H1 (cell line): ENCODE data around the gene GPC6. TPM values are rescaled to one million over a fixed set of nuclear protein-coding genes. Genes with fewer than 3 reads are reported as not detected.

Source experiments
- CTCF ChIA-PET: fragments of 300-600 bp; sonication (Branson Sonifier 250); formaldehyde crosslinking; loops from one replicate; lab custom pipeline; 2021; ENCODE audit not compliant: partially characterized antibody; lab: Charles Lee
- POLR2A ChIA-PET: fragments of 300-600 bp; sonication (Branson Sonifier 250); formaldehyde crosslinking; loops from one replicate; lab custom pipeline; 2021; ENCODE audit warnings: inconsistent platforms; ENCODE audit not compliant: partially characterized antibody; lab: Charles Lee
- DNase-seq, 2 experiments: peaks; one replicate each; pipeline versions ENCODE4 v3.0.0 to v3.0.0-alpha.2; 2010 to 2022; ENCODE audit warnings: low spot score in 2 of 2, low read depth in 1 of 2, mixed read lengths in 1 of 2
- FAIRE-seq: peaks from 2 replicates; lab custom pipeline; 2011; peaks lifted over from hg19 to GRCh38; lab: Jason Lieb, UNC
- H2AFZ ChIP-seq: 2 replicates; pipeline ENCODE4 v1.8.1; 2012; ENCODE audit warnings: low read length, inconsistent platforms
- H2AK5ac ChIP-seq: 2 replicates; pipeline ENCODE4 v1.6.1; 2013; ENCODE audit warnings: low read depth, low read length
- H2BK120ac ChIP-seq: replicated peaks from 2 replicates; pipeline ENCODE3; 2013; ENCODE audit warnings: low read depth, low read length, inconsistent platforms
- H2BK12ac ChIP-seq: 2 replicates; pipeline ENCODE4 v1.6.1; 2013; ENCODE audit warnings: low read depth, low read length
- H2BK15ac ChIP-seq: 2 replicates; pipeline ENCODE4 v1.6.1; 2013; ENCODE audit warnings: low read length
- H2BK20ac ChIP-seq: 2 replicates; pipeline ENCODE4 v1.6.1; 2013; ENCODE audit warnings: low read length
- H2BK5ac ChIP-seq: 2 replicates; pipeline ENCODE4 v1.6.1; 2013; ENCODE audit warnings: low read depth, low read length
- H3K14ac ChIP-seq: 2 replicates; pipeline ENCODE4 v1.6.1; 2013; ENCODE audit warnings: inconsistent platforms; ENCODE audit not compliant: insufficient read length
- H3K18ac ChIP-seq: 2 replicates; pipeline ENCODE4 v1.6.1; 2013; ENCODE audit warnings: low read length; ENCODE audit errors: extremely low read depth
- H3K23ac ChIP-seq: 2 replicates; pipeline ENCODE4 v1.6.1; 2013; ENCODE audit warnings: inconsistent platforms; ENCODE audit not compliant: insufficient read length
- H3K23me2 ChIP-seq: 2 replicates; pipeline ENCODE4 v1.6.1; 2013; ENCODE audit warnings: low read depth, low read length
- H3K27ac ChIP-seq: 2 replicates; pipeline ENCODE4 v1.6.1; 2011; ENCODE audit warnings: low read depth, low read length, inconsistent platforms
- H3K27me3 ChIP-seq, 4 experiments: replicated peaks in 1 of 4; 1 replicate in 1 of 4; 2 replicates in 3 of 4; pipeline versions ENCODE4 v1.6.1 to v1.8.1; 2011 to 2013; ENCODE audit warnings: low read length in 3 of 4, mild to moderate bottlenecking in 3 of 4, inconsistent platforms in 2 of 4, mixed read lengths in 2 of 4, moderate library complexity in 1 of 4; ENCODE audit not compliant: control insufficient read depth in 3 of 4, insufficient read depth in 3 of 4; ENCODE audit errors: extremely low read depth in 1 of 4
- H3K36me3 ChIP-seq, 4 experiments: 2 replicates each; pipeline versions ENCODE4 v1.6.1 to v1.8.1; 2011 to 2013; ENCODE audit warnings: mild to moderate bottlenecking in 4 of 4, low read length in 3 of 4, moderate library complexity in 2 of 4, control low read depth in 1 of 4, inconsistent platforms in 1 of 4; ENCODE audit not compliant: insufficient read depth in 4 of 4, control insufficient read depth in 2 of 4
- H3K4ac ChIP-seq: replicated peaks from 2 replicates; pipeline ENCODE3; 2013; ENCODE audit warnings: low read length, low read depth, mixed read lengths, inconsistent platforms; ENCODE audit not compliant: insufficient read length
- H3K4me1 ChIP-seq, 4 experiments: replicated peaks in 1 of 4; 1 replicate in 1 of 4; 2 replicates in 3 of 4; pipeline versions ENCODE4 v1.6.1 to v1.8.1; 2011 to 2013; ENCODE audit warnings: low read length in 3 of 4, inconsistent platforms in 2 of 4, mixed read lengths in 1 of 4; ENCODE audit not compliant: insufficient read depth in 4 of 4, control insufficient read depth in 3 of 4
- H3K4me2 ChIP-seq, 2 experiments: 2 replicates each; pipeline versions ENCODE4 v1.6.1 to v1.8.1; 2011 to 2013; ENCODE audit warnings: low read depth in 2 of 2, low read length in 2 of 2, control low read depth in 1 of 2, inconsistent platforms in 1 of 2, mild to moderate bottlenecking in 1 of 2; ENCODE audit not compliant: insufficient read depth in 1 of 2
- H3K4me3 ChIP-seq, 4 experiments: fragments of 200-600, 300-600 bp in 1 of 4; sonication (generic), shearing (Covaris generic), sonication (Bioruptor Twin) in 1 of 4; 2 replicates each; pipeline versions ENCODE4 v1.5.1 to v1.8.1; 2011 to 2016; ENCODE audit warnings: low read length in 4 of 4, low read depth in 3 of 4, control low read depth in 2 of 4, inconsistent platforms in 2 of 4, mild to moderate bottlenecking in 2 of 4, mixed read lengths in 1 of 4, moderate library complexity in 1 of 4; ENCODE audit not compliant: insufficient read depth in 2 of 4; ENCODE audit errors: extremely low read depth in 1 of 4
- H3K56ac ChIP-seq: replicated peaks from 2 replicates; pipeline ENCODE3; 2013; ENCODE audit warnings: low read depth, mild to moderate bottlenecking, mixed read lengths, low read length, inconsistent platforms; ENCODE audit not compliant: insufficient read length
- H3K79me1 ChIP-seq: 2 replicates; pipeline ENCODE4 v1.6.1; 2013; ENCODE audit warnings: low read depth, low read length, control low read depth
- H3K79me2 ChIP-seq, 2 experiments: 2 replicates each; pipeline versions ENCODE4 v1.6.1 to v1.8.1; 2012 to 2013; ENCODE audit warnings: low read length in 2 of 2, mild to moderate bottlenecking in 2 of 2, inconsistent platforms in 1 of 2; ENCODE audit not compliant: insufficient read depth in 2 of 2, control insufficient read depth in 1 of 2
- H3K9ac ChIP-seq, 4 experiments: replicated peaks in 1 of 4; 1 replicate in 1 of 4; 2 replicates in 3 of 4; pipeline versions ENCODE4 v1.6.1 to v1.8.1; 2011 to 2013; ENCODE audit warnings: low read depth in 3 of 4, low read length in 3 of 4, control low read depth in 2 of 4, mild to moderate bottlenecking in 2 of 4, moderate library complexity in 2 of 4, inconsistent platforms in 1 of 4; ENCODE audit errors: extremely low read depth in 1 of 4
- H3K9me3 ChIP-seq, 2 experiments: 2 replicates each; pipeline versions ENCODE4 v1.6.1 to v1.8.1; 2012 to 2013; ENCODE audit warnings: mild to moderate bottlenecking in 2 of 2, moderate library complexity in 2 of 2, control low read depth in 1 of 2, inconsistent platforms in 1 of 2, low read depth in 1 of 2, low read length in 1 of 2, mixed read lengths in 1 of 2; ENCODE audit not compliant: insufficient read depth in 2 of 2
- H4K20me1 ChIP-seq, 2 experiments: replicated peaks in 1 of 2; 2 replicates each; pipeline versions ENCODE3 to v1.8.1; 2011 to 2013; ENCODE audit warnings: inconsistent platforms in 2 of 2, low read length in 2 of 2, mild to moderate bottlenecking in 1 of 2; ENCODE audit not compliant: insufficient read depth in 2 of 2, control insufficient read depth in 1 of 2
- H4K5ac ChIP-seq: 2 replicates; pipeline ENCODE4 v1.6.1; 2013; ENCODE audit warnings: low read length, low read depth, mixed read lengths, inconsistent platforms; ENCODE audit not compliant: insufficient read length
- H4K8ac ChIP-seq: 2 replicates; pipeline ENCODE4 v1.8.0; 2013; ENCODE audit warnings: mild to moderate bottlenecking, moderate library complexity, low read length, inconsistent platforms; ENCODE audit not compliant: insufficient read depth; ENCODE audit errors: extremely low read depth
- H4K91ac ChIP-seq: replicated peaks from 2 replicates; pipeline ENCODE3; 2013; ENCODE audit warnings: low read length, mixed read lengths, inconsistent platforms; ENCODE audit not compliant: insufficient read length
- BACH1 ChIP-seq: IDR thresholded peaks from 2 replicates; pipeline ENCODE4 v1.6.1; 2012; ENCODE audit warnings: low read length, improper control_type of control experiment
- BCL11A ChIP-seq, 2 experiments: IDR thresholded peaks; one replicate each; pipeline ENCODE4 v1.6.1; 2011; ENCODE audit warnings: low read depth in 2 of 2, low read length in 2 of 2, mild to moderate bottlenecking in 2 of 2
- CEBPB ChIP-seq: IDR thresholded peaks from 2 replicates; pipeline ENCODE4 v1.6.1; 2012; ENCODE audit warnings: low read depth, low read length
- MAFK ChIP-seq: IDR thresholded peaks from 2 replicates; pipeline ENCODE4 v1.6.1; 2012; ENCODE audit warnings: low read depth, mild to moderate bottlenecking, improper control_type of control experiment, low read length
- SIX5 ChIP-seq: IDR thresholded peaks from 2 replicates; pipeline ENCODE4 v1.6.1; 2011; ENCODE audit warnings: mild to moderate bottlenecking, low read depth, low read length
- ZNF274 ChIP-seq: IDR thresholded peaks from 2 replicates; pipeline ENCODE4 v1.7.0; 2012; ENCODE audit warnings: low read length, borderline replicate concordance; ENCODE audit errors: extremely low read depth
- WGBS, 2 experiments: shearing (Covaris generic) in 1 of 2; methylation state at CpG; one replicate each; pipeline versions ENCODE4 v1.1.6 to v1.1.7; 2013 to 2015; ENCODE audit warnings: low lambda C conversion rate in 2 of 2, mixed read lengths in 2 of 2, inconsistent platforms in 1 of 2, low coverage in 1 of 2, missing lambda C conversion rate in 1 of 2; ENCODE audit not compliant: insufficient replicate concordance in 2 of 2, insufficient coverage in 1 of 2, insufficient read length in 1 of 2; ENCODE audit errors: extremely low coverage in 1 of 2, missing lambda C conversion rate in 1 of 2; 5-methylcytosine and 5-hydroxymethylcytosine counted together
- polyA plus RNA-seq, 7 experiments: library from polyadenylated mRNA; depleted of rRNA in 3 of 7; stranded (reverse) in 5 of 7; unstranded in 2 of 7; fragments of >200 nt in 5 of 7; fragments of 200-250 nt in 2 of 7; gene quantifications; 1 replicate in 5 of 7; 2 replicates in 1 of 7; 4 replicates in 1 of 7; pipeline versions ENCODE4 v1.2.1 to v1.2.3, GENCODE V29; 2011 to 2013; ENCODE audit warnings: missing spikeins in 2 of 7, mixed read lengths in 2 of 7
- total RNA-seq: library from RNA; stranded (reverse); fragmentation: NEBNext Ultra II Directional; extraction: Animal tissue kit (Norgen Biotek cat#: 25700); gene quantifications from 2 replicates; pipeline ENCODE4 v1.2.1, GENCODE V29; 2021

GPC6 gene
- total and polyA plus RNA-seq, 2 of the 8 experiments (the other 6 are each of a cell fraction or from before 2014, with no cell fraction given) = 5.4 to 12.0 TPM

DNA sequence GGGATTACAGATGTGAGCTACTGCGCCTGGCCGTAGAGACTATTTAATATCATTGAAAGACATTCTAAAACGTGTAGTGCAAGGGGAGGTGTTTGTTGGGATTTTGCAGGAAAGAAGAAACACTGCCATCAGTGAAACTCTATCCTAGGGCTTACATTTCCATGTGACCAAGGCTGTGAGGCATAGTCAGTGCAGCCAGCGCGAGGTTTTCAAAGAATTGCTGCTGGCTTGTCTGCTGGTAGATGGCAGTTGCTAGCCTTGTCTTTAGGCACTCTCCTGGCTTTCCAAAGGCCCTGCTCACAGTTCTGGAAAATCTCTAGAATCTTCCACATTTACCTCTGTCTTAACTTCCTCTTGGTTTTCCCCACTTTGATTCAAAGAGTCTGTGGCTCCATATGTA lies 77.5 kb downstream of the GPC6 start:
- Histone ChIP-seq H4K91ac (no peak overlapping the region), H2BK12ac (no peak overlapping the region), H2BK20ac (no peak overlapping the region), H2AFZ (no peak overlapping the region), H4K20me1 (no peaks in the 10 kb centered on the region), H3K23ac (no peak overlapping the region), H3K4me3 (no peak overlapping the region), H3K4me2 (no peak overlapping the region), H2BK120ac (no peak overlapping the region), H2BK15ac (no peak overlapping the region), H3K56ac (no peak overlapping the region), H3K27me3 (no peaks in the 10 kb centered on the region), H4K5ac (no peak overlapping the region), H3K79me2 (no peaks in the 10 kb centered on the region), H3K23me2 (no peaks in the 10 kb centered on the region), H3K4me1 (peaks cover 0 to 7% (median 2%) of the 10 kb centered on the region in 4 experiments; a peak in 4 of 7 replicates), H3K27ac (no peak overlapping the region), H3K9ac (no peak overlapping the region), H3K36me3 (peaks cover 0 to 2% (median 0%) of the 10 kb centered on the region in 4 experiments; a peak in 1 of 8 replicates), H2BK5ac (no peak overlapping the region), H3K9me3 (no peaks in the 10 kb centered on the region), H3K18ac (no peak overlapping the region), H3K79me1 (no peaks in the 10 kb centered on the region), H3K4ac (no peak overlapping the region), H2AK5ac (no peak overlapping the region), H3K14ac (no peak overlapping the region), H4K8ac (no peak overlapping the region)
- WGBS, 2 experiments = 75% methylated on average over 5 of the region's 5 CpGs; no CpG with 5 or more reads in 1 of the 2 experiments
- DNase-seq = no peak
- ChIA-PET CTCF (interaction anchor here (0.6 to 1.0 kb wide), 2 partner anchors 68 to 284 kb away, joined by 3 to 4 read pairs; no protein-coding TSS in a partner anchor), POLR2A (no interaction called here)
- FAIRE-seq = no peak
- no peak for TF ChIP-seq SIX5
- TF ChIP-seq BACH1 = no peak
- TF ChIP-seq MAFK = no peak
- TF ChIP-seq CEBPB = no peak
- no peak for TF ChIP-seq ZNF274
- TF ChIP-seq BCL11A (IDR thresholded peaks at IDR 0.05; ENCODE audit: low read depth in 2 of 2, low read length in 2 of 2) = no peak
